HL-60/S4 (cell line): ENCODE measurements around the gene SOX6.

ENCODE experiments used
- in situ Hi-C: fragments of 300-500 bp; cut with MboI; formaldehyde crosslinking; loops from 2 replicates; pipeline ENCODE4 v1.14.3; 2022; ENCODE audit warnings: low sequenced_read_pairs

The SOX6 gene

GRCh38 chr11:16279524-16279923 lies 76.8 kb downstream of the SOX6 start:
- in situ Hi-C loops, result no loop called here

- in situ Hi-C loops, result no loop called here
Observed at GRCh38 chr11:16278979-16279378, 77.4 kb downstream of the SOX6 start.

- in situ Hi-C loops, result no loop called here
Observed at GRCh38 chr11:16278273-16278672, 78.1 kb downstream of the SOX6 start.

GRCh38 chr11:16276251-16276650 lies 80.1 kb downstream of the SOX6 start:
- in situ Hi-C loops, result no loop called here

GRCh38 chr11:16271258-16271657 lies 85.1 kb downstream of the SOX6 start:
- in situ Hi-C loops, result no loop called here

- in situ Hi-C loops, result no loop called here
Observed at GRCh38 chr11:16266021-16266420, 90.3 kb downstream of the SOX6 start.

- in situ Hi-C loops, result no loop called here
Observed at GRCh38 chr11:16265022-16265421, 91.3 kb downstream of the SOX6 start.

DNA sequence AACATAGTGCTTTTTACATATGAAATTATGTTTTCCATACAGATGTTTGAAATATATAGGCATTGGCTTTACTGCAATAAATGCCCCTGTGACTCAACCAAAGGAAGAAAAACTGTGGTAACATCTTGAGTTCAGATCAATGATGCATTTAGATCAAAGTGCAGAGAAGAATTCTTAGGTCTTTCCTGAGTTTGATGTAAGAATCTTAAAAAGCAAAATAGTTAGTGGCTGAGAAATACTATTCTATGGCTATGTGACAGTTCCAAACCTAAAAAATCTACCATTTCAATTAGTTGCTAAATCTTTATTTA lies 93.7 kb downstream of the SOX6 start:
- in situ Hi-C loops, result no loop called here

DNA sequence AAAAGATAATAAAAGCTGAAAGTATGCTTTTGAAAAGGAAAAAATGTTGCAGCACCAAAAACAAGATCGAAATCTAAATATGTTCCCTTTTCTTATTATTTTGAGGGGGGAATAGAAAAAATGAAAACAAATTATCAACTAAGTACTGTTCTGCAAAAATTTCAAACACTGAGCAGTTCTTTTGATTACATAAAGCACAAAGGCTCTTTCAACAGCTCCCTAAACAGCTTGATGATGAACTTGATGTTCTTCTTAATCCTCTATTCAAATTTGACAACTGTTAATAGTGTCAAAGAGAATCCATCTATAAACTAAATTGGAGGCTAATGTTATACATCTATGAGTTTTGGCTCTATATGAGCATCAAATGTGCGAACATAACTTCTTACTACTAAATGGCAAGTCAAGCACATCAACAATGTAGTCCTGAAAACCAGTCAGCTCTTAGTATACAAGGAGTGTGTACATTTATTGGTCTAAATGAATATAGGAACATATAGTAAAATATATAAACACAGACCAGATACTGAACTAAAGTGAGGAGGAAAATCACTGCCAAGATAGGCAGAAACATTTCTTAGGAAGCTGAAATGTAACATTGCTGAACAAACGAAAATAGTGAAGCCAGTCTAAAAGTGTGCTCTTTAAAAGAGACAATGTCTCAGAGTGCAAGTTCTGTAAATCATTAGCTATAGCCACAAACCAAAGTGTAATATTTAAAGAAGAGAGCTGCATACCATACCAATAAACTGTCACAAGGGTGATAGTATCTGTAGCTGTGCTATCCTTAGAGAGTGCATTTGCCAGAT lies 94.3 kb downstream of the SOX6 start:
- in situ Hi-C loops, result no loop called here

DNA sequence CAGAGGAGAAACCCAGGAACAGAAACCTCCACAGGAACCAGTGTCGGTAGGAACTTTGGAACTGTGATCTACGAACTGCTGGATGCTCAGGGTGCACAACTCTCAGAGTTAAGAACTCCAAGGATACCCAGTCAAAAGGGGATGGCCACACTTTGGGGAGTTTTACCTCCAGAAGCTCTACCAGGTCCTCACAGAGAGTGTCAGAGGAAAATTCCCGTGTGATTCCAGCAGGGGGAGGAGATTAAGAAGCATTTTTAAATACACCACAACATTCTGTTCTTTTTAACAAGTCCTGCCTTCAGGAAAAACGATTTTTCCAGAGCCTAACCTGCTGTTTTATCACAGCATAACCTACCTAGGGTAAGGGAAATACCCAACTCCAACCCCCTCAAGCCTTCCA lies 104.0 kb downstream of the SOX6 start:
- in situ Hi-C loops, result no loop called here

GRCh38 chr11:16248248-16248647 lies 108.1 kb downstream of the SOX6 start:
- in situ Hi-C loops, result no loop called here

DNA sequence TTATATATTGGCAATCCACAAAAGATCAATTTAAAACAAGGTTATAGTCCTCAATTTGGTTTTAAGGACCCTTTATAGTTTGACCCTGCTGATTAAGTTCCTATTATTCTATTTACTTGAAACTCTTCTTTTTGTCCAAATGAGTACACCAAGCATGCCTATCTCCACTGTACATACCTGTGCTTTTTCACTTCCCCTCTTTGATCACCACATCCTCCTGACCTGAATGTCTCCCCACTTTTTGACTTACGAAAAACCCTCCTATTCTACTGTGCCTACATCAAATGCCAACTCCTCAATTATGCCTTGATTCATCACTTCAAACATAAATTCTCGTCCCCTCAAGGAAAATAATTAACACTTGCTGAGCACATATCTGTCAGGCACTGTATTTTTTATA lies 113.5 kb downstream of the SOX6 start:
- in situ Hi-C loops, result no loop called here

DNA sequence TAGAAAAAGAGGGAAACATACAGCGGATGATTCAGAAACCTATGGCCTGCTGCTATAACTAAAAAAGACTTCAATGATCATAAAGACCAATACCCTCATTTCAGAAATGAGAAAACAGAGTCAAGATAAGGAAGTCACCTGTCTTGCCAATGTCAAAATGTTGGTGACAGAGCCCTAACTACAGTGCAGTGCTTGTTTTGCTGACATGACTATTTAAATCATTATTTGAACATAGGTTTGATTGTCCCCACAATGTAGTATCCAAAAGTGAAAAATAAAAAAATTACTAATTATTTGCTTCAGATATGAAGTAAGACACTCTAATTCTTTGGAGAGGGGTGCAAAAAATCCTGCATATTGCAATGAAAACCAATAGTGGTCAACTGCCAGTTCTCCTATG lies 115.7 kb downstream of the SOX6 start:
- in situ Hi-C loops, result no loop called here

GRCh38 chr11:16239141-16240105 lies 116.9 kb downstream of the SOX6 start:
- in situ Hi-C loops, result no loop called here

DNA sequence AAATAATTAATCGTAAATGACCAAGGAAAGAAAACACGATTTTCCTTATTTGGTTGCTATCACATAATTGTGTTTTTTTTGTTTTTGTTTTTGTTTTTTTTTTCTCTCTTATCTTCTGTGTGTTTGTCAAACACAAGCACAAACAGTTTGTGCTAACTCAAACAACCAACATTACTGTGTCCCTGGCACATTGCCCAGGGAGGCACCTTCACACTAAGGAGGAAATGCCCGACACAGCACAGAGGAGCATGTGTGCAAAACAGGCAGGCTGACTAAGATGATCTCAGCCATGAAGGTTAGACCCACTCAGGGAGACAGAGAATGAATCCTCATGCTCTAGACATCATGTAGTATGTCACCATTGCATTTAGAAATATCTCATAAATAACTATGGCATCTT lies 130.1 kb downstream of the SOX6 start:
- in situ Hi-C loops, result no loop called here

DNA sequence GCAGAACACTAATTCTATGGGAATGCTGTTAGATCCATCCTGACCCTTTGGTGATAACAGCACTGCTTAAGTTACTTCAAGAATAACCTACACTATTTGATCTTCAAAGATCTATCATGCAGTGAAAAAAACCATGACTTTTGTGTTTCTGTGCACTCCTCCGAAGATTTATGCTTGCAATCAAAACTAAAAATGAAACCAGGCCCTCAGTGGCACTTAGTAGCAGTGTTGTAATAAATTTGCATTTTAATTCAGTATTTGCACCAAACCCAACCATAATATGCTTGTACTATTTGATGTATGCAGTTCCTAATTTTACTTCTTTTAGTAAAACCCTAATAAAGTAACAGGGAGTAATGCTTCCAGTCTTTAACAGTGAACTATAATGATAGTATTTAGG lies 130.7 kb downstream of the SOX6 start:
- in situ Hi-C loops, result no loop called here

- in situ Hi-C loops, result no loop called here
Observed at GRCh38 chr11:16223558-16223957, 132.8 kb downstream of the SOX6 start.

- in situ Hi-C loops, result no loop called here
Observed at GRCh38 chr11:16217631-16218030, 138.7 kb downstream of the SOX6 start.

DNA sequence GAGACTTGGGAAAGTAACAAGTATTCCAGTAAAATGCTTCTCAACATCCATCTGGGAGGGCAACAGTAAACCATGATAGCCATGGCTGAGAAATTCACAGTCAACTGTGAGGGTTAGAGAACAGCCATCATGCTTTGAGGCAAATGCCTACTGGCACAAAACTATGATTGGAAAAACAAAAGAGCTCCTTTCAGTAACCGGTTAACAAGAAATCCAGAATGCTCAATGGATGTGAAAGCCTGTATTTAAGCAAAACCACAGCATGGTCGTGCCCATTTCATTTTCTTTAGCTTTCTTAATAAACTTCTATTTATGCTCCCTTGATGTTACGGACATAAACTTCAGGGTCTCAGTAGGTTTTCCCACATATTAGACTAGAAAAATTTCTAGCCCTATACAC lies 139.5 kb downstream of the SOX6 start:
- in situ Hi-C loops, result no loop called here

DNA sequence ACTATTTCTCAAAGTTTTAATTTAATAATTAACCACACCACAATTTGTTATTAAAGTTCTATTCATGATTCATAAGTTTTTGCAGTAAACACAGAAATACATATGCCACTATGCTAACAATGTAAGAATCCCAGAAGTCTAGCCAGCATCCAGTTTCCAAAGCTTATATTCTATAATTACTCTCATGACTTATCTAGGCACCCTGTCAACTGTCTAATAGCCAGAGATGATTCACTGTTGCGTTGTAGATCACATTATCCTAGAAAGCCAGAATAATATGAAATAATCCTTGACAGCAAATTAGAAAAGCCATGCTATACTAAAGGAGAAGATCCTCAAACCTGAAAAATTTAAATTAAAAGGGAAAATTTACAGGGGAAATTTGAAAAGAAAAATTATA lies 141.0 kb downstream of the SOX6 start:
- in situ Hi-C loops, result no loop called here

DNA sequence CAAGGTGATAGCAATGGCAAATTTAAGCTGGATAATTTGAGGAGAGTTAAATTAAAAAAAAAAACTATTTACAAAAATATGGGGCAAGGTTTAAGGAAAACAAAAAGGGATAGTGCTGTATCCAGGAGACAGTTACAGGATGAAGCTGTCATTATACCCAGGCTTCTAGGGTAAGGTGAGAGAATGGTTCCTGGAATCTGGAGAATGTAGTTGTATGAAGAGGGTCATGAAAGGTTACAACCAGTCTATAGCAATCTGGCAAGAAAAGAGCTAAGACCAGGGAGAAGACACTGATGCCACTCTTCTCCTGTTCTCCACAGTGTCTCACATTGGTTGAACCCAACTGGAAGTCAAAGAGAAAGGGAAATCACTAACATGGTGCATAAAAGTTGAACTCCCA lies 144.9 kb downstream of the SOX6 start:
- in situ Hi-C loops, result no loop called here

GRCh38 chr11:16204261-16204660 lies 152.1 kb downstream of the SOX6 start:
- in situ Hi-C loops, result no loop called here
